Kidney (tissue), 14 donors: ENCODE measurements around the gene CCDC27. TPM values are rescaled to one million over a fixed set of nuclear protein-coding genes. Genes with fewer than 3 reads are reported as not detected.

Experiments used
- DNase-seq, 5 donors: peaks; one replicate each; pipeline ENCODE4 v3.0.0-alpha.2; 2013 to 2020
- FAIRE-seq: peaks from 2 replicates; lab custom pipeline; 2012; peaks lifted over from hg19 to GRCh38; lab: Jason Lieb, UNC
- H3K27ac ChIP-seq, 2 donors: one replicate each; pipeline ENCODE4 v1.7.0; 2013; ENCODE audit warnings: low read depth in 2 of 2, low read length in 2 of 2, inconsistent platforms in 1 of 2
- H3K27me3 ChIP-seq: one replicate; pipeline ENCODE4 v1.7.1; 2013; ENCODE audit warnings: low read length, inconsistent platforms; ENCODE audit not compliant: control insufficient read depth, insufficient read depth
- H3K36me3 ChIP-seq, 3 donors: one replicate each; pipeline versions ENCODE4 v1.7.0 to v1.7.1; 2013; ENCODE audit warnings: low read length in 3 of 3, control low read depth in 1 of 3, inconsistent platforms in 1 of 3; ENCODE audit not compliant: insufficient read depth in 3 of 3, control insufficient read depth in 2 of 3
- H3K4me1 ChIP-seq, 3 donors: one replicate each; pipeline versions ENCODE4 v1.7.0 to v1.7.1; 2013; ENCODE audit warnings: low read length in 3 of 3, inconsistent platforms in 1 of 3, low read depth in 1 of 3; ENCODE audit not compliant: control insufficient read depth in 2 of 3, insufficient read depth in 2 of 3
- H3K4me3 ChIP-seq, 3 donors: one replicate each; pipeline versions ENCODE4 v1.7.0 to v1.8.1; 2013; ENCODE audit warnings: low read length in 3 of 3, control low read depth in 1 of 3, inconsistent platforms in 1 of 3
- H3K9ac ChIP-seq, 3 donors: one replicate each; pipeline versions ENCODE4 v1.7.0 to v1.7.1; 2013; ENCODE audit warnings: low read length in 3 of 3, control low read depth in 1 of 3, inconsistent platforms in 1 of 3
- H3K9me3 ChIP-seq, 3 donors: one replicate each; pipeline versions ENCODE4 v1.7.0 to v1.7.1; 2013; ENCODE audit warnings: low read length in 3 of 3, control low read depth in 1 of 3, inconsistent platforms in 1 of 3; ENCODE audit not compliant: control insufficient read depth in 2 of 3, insufficient read depth in 1 of 3
- CTCF ChIP-seq: IDR thresholded peaks from 3 replicates; pipeline ENCODE4 v1.5.1; 2012; ENCODE audit warnings: mild to moderate bottlenecking, moderate library complexity, borderline replicate concordance; ENCODE audit not compliant: insufficient read depth; ENCODE audit errors: extremely low read depth
- intact Hi-C: fragments of 100-400 bp; cut with DNase I; formaldehyde crosslinking; loops from one replicate; pipeline ENCODE4 v1.11.1; 2022
- polyA plus RNA-seq: library from polyadenylated mRNA; stranded (reverse); fragments of 350-450 nt; fragmentation: Illumina TruSeq; extraction: RNeasy Lipid Tissue Mini Kit (QIAGEN cat#74804); gene quantifications from one replicate; pipeline ENCODE4 v1.2.3, GENCODE V29; 2014; ENCODE audit warnings: low read depth, low replicate concordance; ENCODE audit not compliant: insufficient read depth
- total RNA-seq: library from RNA; stranded (reverse); fragmentation: NEBNext Ultra II Directional; extraction: Animal tissue kit (Norgen Biotek cat#: 25700); gene quantifications from one replicate; pipeline ENCODE4 v1.2.1, GENCODE V29; 2021
- donor health status: control.
- donor health status: control.
- donor health status: control.
- donor health status: control.
- donor health status: control.
- donor health status: DM: yes; HTN: yes; CAD: no.
- donor health status: Normal renal cell carcinoma (clear cell type).

The CCDC27 gene
- total and polyA plus RNA-seq, 2 donors from 2014 or later = not detected

- no peak overlapping the region for H3K9ac ChIP-seq
- H3K27ac ChIP-seq = no peak overlapping the region
- FAIRE-seq = no peak
- no peaks in the 10 kb centered on the region for H3K27me3 ChIP-seq
- intact Hi-C loops = no loop called here
- TF ChIP-seq CTCF = no peak
- H3K4me3 ChIP-seq = no peak overlapping the region
- H3K36me3 ChIP-seq = no peaks in the 10 kb centered on the region
- H3K9me3 ChIP-seq = no peaks in the 10 kb centered on the region
- no peak for DNase-seq
- no peaks in the 10 kb centered on the region for H3K4me1 ChIP-seq
These were observed 7.5 kb downstream of the CCDC27 start for GRCh38 chr1:3759796-3760195.

GRCh38 chr1:3761296-3762010 is 9.2 kb downstream of the CCDC27 start:
- H3K27me3 ChIP-seq = no peaks in the 10 kb centered on the region
- H3K27ac ChIP-seq = no peak overlapping the region
- no peaks in the 10 kb centered on the region for H3K4me1 ChIP-seq
- H3K4me3 ChIP-seq = no peak overlapping the region
- intact Hi-C loops = no loop called here
- FAIRE-seq = no peak
- DNase-seq = peak in 1 of 5 donors; percentile 45
- H3K9me3 ChIP-seq = no peaks in the 10 kb centered on the region
- no peak for TF ChIP-seq CTCF
- H3K36me3 ChIP-seq = no peaks in the 10 kb centered on the region
- H3K9ac ChIP-seq = no peak overlapping the region

GRCh38 chr1:3762151-3762872 is 10.1 kb downstream of the CCDC27 start:
- DNase-seq = peak in 1 of 5 donors; percentile 44
- Histone ChIP-seq H3K9me3 (no peaks in the 10 kb centered on the region), H3K36me3 (no peaks in the 10 kb centered on the region), H3K4me3 (no peak overlapping the region), H3K4me1 (no peaks in the 10 kb centered on the region), H3K9ac (no peak overlapping the region), H3K27me3 (no peaks in the 10 kb centered on the region), H3K27ac (no peak overlapping the region)
- no peak for FAIRE-seq
- intact Hi-C loops = no loop called here
- no peak for TF ChIP-seq CTCF
